ENCODE results near the gene DLGAP1.

DLGAP1 gene

GRCh38 chr18:3810296-3810695, 644.8 kb downstream of the DLGAP1 start:
- no peak for TF ChIP-seq USF1 (IDR thresholded peaks at IDR 0.05)
- TF ChIP-seq TAF1 (IDR thresholded peaks at IDR 0.05; ENCODE audit: low read depth), result no peak
- no peak for TF ChIP-seq NFIC (IDR thresholded peaks at IDR 0.05)
- TF ChIP-seq CREB1 (IDR thresholded peaks at IDR 0.05; ENCODE audit: low read depth), result no peak
- TF ChIP-seq FOXM1 (IDR thresholded peaks at IDR 0.05; ENCODE audit: borderline replicate concordance, low read depth), result no peak
- TF ChIP-seq MAX (IDR thresholded peaks at IDR 0.05), result no peak
- no peak for TF ChIP-seq EP300 (IDR thresholded peaks at IDR 0.05; ENCODE audit: borderline replicate concordance)

- no peak for TF ChIP-seq REST (IDR thresholded peaks at IDR 0.05; ENCODE audit: low read depth)
Observed at GRCh38 chr18:3808985-3809780, 645.9 kb downstream of the DLGAP1 start.

- TF ChIP-seq TAF1 (IDR thresholded peaks at IDR 0.05; ENCODE audit: low read depth), result no peak
- TF ChIP-seq YY1 (IDR thresholded peaks at IDR 0.05; ENCODE audit: low read depth), result no peak
- TF ChIP-seq ZBTB7A (IDR thresholded peaks at IDR 0.05; ENCODE audit: low read depth), result no peak
- no peak for TF ChIP-seq CREB1 (IDR thresholded peaks at IDR 0.05; ENCODE audit: low read depth)
- TF ChIP-seq FOXM1 (IDR thresholded peaks at IDR 0.05; ENCODE audit: borderline replicate concordance, low read depth), result no peak
- TF ChIP-seq EGR1 (IDR thresholded peaks at IDR 0.05), result no peak
- no peak for TF ChIP-seq EP300 (IDR thresholded peaks at IDR 0.05; ENCODE audit: borderline replicate concordance)
- TF ChIP-seq TCF12 (IDR thresholded peaks at IDR 0.05; ENCODE audit: low read depth), result no peak
Observed at GRCh38 chr18:3806656-3807055, 648.5 kb downstream of the DLGAP1 start.

- TF ChIP-seq CEBPB (IDR thresholded peaks at IDR 0.05) (no peak), FOXM1 (IDR thresholded peaks at IDR 0.05; ENCODE audit: borderline replicate concordance, low read depth) (no peak), ZBTB7A (IDR thresholded peaks at IDR 0.05; ENCODE audit: low read depth) (no peak), EGR1 (IDR thresholded peaks at IDR 0.05) (no peak), CREB1 (IDR thresholded peaks at IDR 0.05; ENCODE audit: low read depth) (no peak), TEAD4 (IDR thresholded peaks at IDR 0.05) (no peak), REST (IDR thresholded peaks at IDR 0.05; ENCODE audit: low read depth) (no peak)
Observed at GRCh38 chr18:3804336-3804735, 650.8 kb downstream of the DLGAP1 start.

GRCh38 chr18:3803350-3803749, 651.8 kb downstream of the DLGAP1 start:
- TF ChIP-seq REST (IDR thresholded peaks at IDR 0.05; ENCODE audit: low read depth) (no peak), NFIC (IDR thresholded peaks at IDR 0.05) (no peak), EP300 (IDR thresholded peaks at IDR 0.05; ENCODE audit: borderline replicate concordance) (no peak), EGR1 (IDR thresholded peaks at IDR 0.05) (no peak), CREB1 (IDR thresholded peaks at IDR 0.05; ENCODE audit: low read depth) (no peak), USF1 (IDR thresholded peaks at IDR 0.05) (no peak), CEBPB (IDR thresholded peaks at IDR 0.05) (no peak), TAF1 (IDR thresholded peaks at IDR 0.05; ENCODE audit: low read depth) (no peak)

Measured in Ishikawa (cell line).